IPS-18a (cell line): ENCODE measurements around the gene ODAD2.
A peak's percentile ranks its signal among the peaks of the same experiment; 100 is the strongest.
"Not testable (repeated sequence)": the region's sequence is repeated elsewhere in the genome, so short reads cannot be mapped to it uniquely, and the experiment has no call there.

Source experiments
- H3K27ac ChIP-seq: one replicate; pipeline ENCODE4 v1.5.1; 2013; ENCODE audit warnings: low read length
- H3K27me3 ChIP-seq: one replicate; pipeline ENCODE4 v1.6.1; 2013; ENCODE audit warnings: mild to moderate bottlenecking, low read length; ENCODE audit not compliant: control insufficient read depth, insufficient read depth
- H3K36me3 ChIP-seq: one replicate; pipeline ENCODE4 v1.6.1; 2013; ENCODE audit warnings: low read depth, low read length; ENCODE audit not compliant: control insufficient read depth
- H3K4me1 ChIP-seq: one replicate; pipeline ENCODE4 v1.6.1; 2013; ENCODE audit warnings: low read depth, low read length; ENCODE audit not compliant: control insufficient read depth
- H3K4me3 ChIP-seq: one replicate; pipeline ENCODE4 v1.5.1; 2013; ENCODE audit warnings: low read length
- H3K9ac ChIP-seq: one replicate; pipeline ENCODE4 v1.6.1; 2013; ENCODE audit warnings: mild to moderate bottlenecking, low read length, moderate library complexity
- H3K9me3 ChIP-seq: one replicate; pipeline ENCODE4 v1.6.1; 2013; ENCODE audit warnings: low read depth, low read length; ENCODE audit not compliant: control insufficient read depth

Gene ODAD2

GRCh38 chr10:27959093-27959715 lies 39.7 kb downstream of the ODAD2 start:
- no peaks in the 10 kb centered on the region for H3K4me1 ChIP-seq
- no peak overlapping the region for H3K9ac ChIP-seq
- no peak overlapping the region for H3K4me3 ChIP-seq
- H3K36me3 ChIP-seq: no peaks in the 10 kb centered on the region
- no peaks in the 10 kb centered on the region for H3K27me3 ChIP-seq
- H3K27ac ChIP-seq: no peak overlapping the region
- no peaks in the 10 kb centered on the region for H3K9me3 ChIP-seq

- H3K27ac ChIP-seq, H3K4me1 ChIP-seq, H3K27me3 ChIP-seq, H3K9me3 ChIP-seq, H3K36me3 ChIP-seq, H3K9ac ChIP-seq, H3K4me3 ChIP-seq: not testable (repeated sequence)
These were observed 40.5 kb downstream of the ODAD2 start for GRCh38 chr10:27958383-27958782.

- Histone ChIP-seq H3K27ac (no peak overlapping the region), H3K36me3 (no peaks in the 10 kb centered on the region), H3K9ac (no peak overlapping the region), H3K4me3 (no peak overlapping the region), H3K27me3 (no peaks in the 10 kb centered on the region), H3K9me3 (no peaks in the 10 kb centered on the region), H3K4me1 (peaks cover 4% of the 10 kb centered on the region)
These were observed 48.7 kb downstream of the ODAD2 start for GRCh38 chr10:27950242-27950564.

GRCh38 chr10:27949528-27950241 lies 49.2 kb downstream of the ODAD2 start:
- Histone ChIP-seq H3K9me3 (no peaks in the 10 kb centered on the region), H3K36me3 (no peaks in the 10 kb centered on the region), H3K4me1 (peaks cover 4% of the 10 kb centered on the region), H3K27ac (no peak overlapping the region), H3K9ac (no peak overlapping the region), H3K27me3 (no peaks in the 10 kb centered on the region), H3K4me3 (no peak overlapping the region)

- Histone ChIP-seq H3K9me3 (no peaks in the 10 kb centered on the region), H3K27me3 (no peaks in the 10 kb centered on the region), H3K27ac (no peak overlapping the region), H3K4me3 (no peak overlapping the region), H3K9ac (no peak overlapping the region), H3K4me1 (peaks cover 4% of the 10 kb centered on the region), H3K36me3 (no peaks in the 10 kb centered on the region)
These were observed 50.7 kb downstream of the ODAD2 start for GRCh38 chr10:27948186-27948585.

GRCh38 chr10:27947540-27947939 lies 51.3 kb downstream of the ODAD2 start:
- no peaks in the 10 kb centered on the region for H3K9me3 ChIP-seq
- no peak overlapping the region for H3K4me3 ChIP-seq
- H3K36me3 ChIP-seq: no peaks in the 10 kb centered on the region
- no peak overlapping the region for H3K27ac ChIP-seq
- peaks cover 4% of the 10 kb centered on the region for H3K4me1 ChIP-seq
- no peak overlapping the region for H3K9ac ChIP-seq
- no peaks in the 10 kb centered on the region for H3K27me3 ChIP-seq

- Histone ChIP-seq H3K27me3 (no peaks in the 10 kb centered on the region), H3K36me3 (no peaks in the 10 kb centered on the region), H3K4me3 (no peak overlapping the region), H3K9me3 (no peaks in the 10 kb centered on the region), H3K9ac (no peak overlapping the region), H3K4me1 (no peaks in the 10 kb centered on the region), H3K27ac (no peak overlapping the region)
These were observed 54.9 kb downstream of the ODAD2 start for GRCh38 chr10:27944005-27944404.

- no peak overlapping the region for H3K4me3 ChIP-seq
- peaks cover 30% of the 10 kb centered on the region for H3K4me1 ChIP-seq
- H3K27ac ChIP-seq: no peak overlapping the region
- no peak overlapping the region for H3K9ac ChIP-seq
- no peaks in the 10 kb centered on the region for H3K9me3 ChIP-seq
- no peaks in the 10 kb centered on the region for H3K36me3 ChIP-seq
- no peaks in the 10 kb centered on the region for H3K27me3 ChIP-seq
These were observed 84.0 kb downstream of the ODAD2 start for GRCh38 chr10:27914888-27915287.

GRCh38 chr10:27912231-27912630 lies 86.6 kb downstream of the ODAD2 start:
- H3K4me1 ChIP-seq: peaks cover 33% of the 10 kb centered on the region
- H3K4me3 ChIP-seq: peak overlapping the region; percentile 23
- peak overlapping the region; percentile 45 for H3K9ac ChIP-seq
- peak overlapping the region; percentile 72 for H3K27ac ChIP-seq
- no peaks in the 10 kb centered on the region for H3K27me3 ChIP-seq
- H3K9me3 ChIP-seq: no peaks in the 10 kb centered on the region
- H3K36me3 ChIP-seq: no peaks in the 10 kb centered on the region

- peak overlapping the region; percentile 45 for H3K9ac ChIP-seq
- H3K27ac ChIP-seq: peak overlapping the region; percentile 72
- peaks cover 34% of the 10 kb centered on the region for H3K4me1 ChIP-seq
- H3K27me3 ChIP-seq: no peaks in the 10 kb centered on the region
- peak overlapping the region; percentile 23 for H3K4me3 ChIP-seq
- H3K36me3 ChIP-seq: no peaks in the 10 kb centered on the region
- no peaks in the 10 kb centered on the region for H3K9me3 ChIP-seq
These were observed 87.3 kb downstream of the ODAD2 start for GRCh38 chr10:27911539-27911938.

- Histone ChIP-seq H3K27me3 (no peaks in the 10 kb centered on the region), H3K9me3 (no peaks in the 10 kb centered on the region), H3K4me3 (peak overlapping the region; percentile 23), H3K4me1 (peaks cover 34% of the 10 kb centered on the region), H3K9ac (peak overlapping the region; percentile 45), H3K36me3 (no peaks in the 10 kb centered on the region), H3K27ac (no peak overlapping the region)
These were observed 87.9 kb downstream of the ODAD2 start for GRCh38 chr10:27911011-27911410.

GRCh38 chr10:27908231-27908630 lies 90.6 kb downstream of the ODAD2 start:
- no peaks in the 10 kb centered on the region for H3K27me3 ChIP-seq
- no peak overlapping the region for H3K4me3 ChIP-seq
- no peak overlapping the region for H3K27ac ChIP-seq
- H3K9ac ChIP-seq: no peak overlapping the region
- H3K9me3 ChIP-seq: no peaks in the 10 kb centered on the region
- no peaks in the 10 kb centered on the region for H3K36me3 ChIP-seq
- peaks cover 31% of the 10 kb centered on the region for H3K4me1 ChIP-seq
